Smooth muscle cell (in vitro differentiated cells): ENCODE measurements around the gene BOK. TPM values are rescaled to one million over a fixed set of nuclear protein-coding genes. Genes with fewer than 3 reads are reported as not detected.

Experiments used
- DNase-seq: peaks from one replicate; lab custom pipeline; 2025; ENCODE audit not compliant: unreplicated experiment; lab: John Stamatoyannopoulos, UW
- H2AFZ ChIP-seq: fragments of 200-600 bp; sonication (generic); 2 replicates; pipeline ENCODE4 v1.6.0; 2016; ENCODE audit warnings: antibody characterized with exemption, low read depth, mild to moderate bottlenecking
- H3F3A ChIP-seq: fragments of 200-600 bp; sonication (generic); 2 replicates; pipeline ENCODE4 v1.6.0; 2017; ENCODE audit warnings: antibody characterized with exemption, low read depth
- H3K27ac ChIP-seq: fragments of 200-600 bp; sonication (generic); 2 replicates; pipeline ENCODE4 v1.5.1; 2016; ENCODE audit warnings: low read depth, mild to moderate bottlenecking
- H3K27me3 ChIP-seq: fragments of 200-600 bp; sonication (generic); 2 replicates; pipeline ENCODE4 v1.6.1; 2016; ENCODE audit warnings: low read depth, mild to moderate bottlenecking
- H3K36me3 ChIP-seq: fragments of 200-600 bp; sonication (generic); 2 replicates; pipeline ENCODE4 v1.5.1; 2016; ENCODE audit warnings: low read depth
- H3K4me1 ChIP-seq: fragments of 200-600 bp; sonication (generic); 2 replicates; pipeline ENCODE4 v1.5.1; 2016; ENCODE audit warnings: low read depth
- H3K4me2 ChIP-seq: fragments of 200-600 bp; sonication (generic); 2 replicates; pipeline ENCODE4 v1.6.0; 2016; ENCODE audit warnings: mild to moderate bottlenecking
- H3K4me3 ChIP-seq: fragments of 200-600 bp; sonication (generic); 2 replicates; pipeline ENCODE4 v1.5.1; 2016; ENCODE audit warnings: mild to moderate bottlenecking
- H3K79me2 ChIP-seq: fragments of 200-600 bp; sonication (generic); 2 replicates; pipeline ENCODE4 v1.6.0; 2016; ENCODE audit warnings: low read depth, mild to moderate bottlenecking
- H3K9ac ChIP-seq: fragments of 200-600 bp; sonication (generic); 2 replicates; pipeline ENCODE4 v1.6.0; 2016; ENCODE audit warnings: low read depth
- H3K9me3 ChIP-seq: fragments of 200-600 bp; sonication (generic); replicated peaks from 2 replicates; pipeline ENCODE4 v1.5.1; 2016; ENCODE audit warnings: low read depth
- H4K20me1 ChIP-seq: fragments of 200-600 bp; sonication (generic); 2 replicates; pipeline ENCODE4 v1.6.0; 2016; ENCODE audit warnings: low read depth
- WGBS: methylation state at CpG from one replicate; pipeline ENCODE4 v1.1.7; 2016; ENCODE audit warnings: low lambda C conversion rate; 5-methylcytosine and 5-hydroxymethylcytosine counted together
- polyA plus RNA-seq: library from polyadenylated mRNA; unstranded; fragments of >200 nt; fragmentation: Nextera tagmentation; extraction: Ambion mirVana; gene quantifications from 2 replicates; pipeline ENCODE4 v1.2.1, GENCODE V29; 2016
- total RNA-seq: library from RNA; depleted of rRNA; stranded (reverse); fragments of >200 nt; gene quantifications from 2 replicates; pipeline ENCODE4 v1.2.3, GENCODE V29; 2014
- TF ChIP-seq, protein P1 (sequence below): fragments of 200-600 bp; sonication (generic); IDR thresholded peaks from 2 replicates; pipeline ENCODE4 v1.5.1; 2017; ENCODE audit warnings: borderline replicate concordance, mild to moderate bottlenecking, antibody characterized with exemption; ENCODE audit not compliant: insufficient read depth, poor library complexity, severe bottlenecking

Gene BOK
- total and polyA plus RNA-seq, 2 experiments from 2014 or later, result 34.9 to 40.8 TPM

DNA sequence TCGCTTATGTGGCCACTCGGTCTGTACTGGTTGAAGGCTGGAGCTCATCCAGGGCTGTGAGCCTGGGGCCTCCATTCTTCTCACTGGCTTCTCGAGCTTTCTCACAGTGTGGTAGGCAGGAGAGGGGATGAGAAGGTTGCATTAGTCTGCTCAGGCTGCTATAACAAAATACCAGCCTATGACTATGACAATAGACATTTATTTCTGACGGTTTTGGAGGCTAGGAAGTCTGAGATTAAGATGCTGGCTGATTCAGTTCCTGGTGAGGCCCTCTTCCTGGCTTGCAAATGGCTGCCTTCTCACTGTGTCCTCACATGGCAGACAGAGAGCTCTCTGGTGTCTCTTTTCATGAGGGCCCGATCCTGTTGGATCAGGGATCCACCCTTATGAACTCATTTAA, 44.0 kb upstream of the BOK start:
- Histone ChIP-seq H3K4me1 (no peaks in the 10 kb centered on the region), H3K27ac (no peak overlapping the region), H4K20me1 (no peaks in the 10 kb centered on the region), H3F3A (no peaks in the 10 kb centered on the region), H2AFZ (no peak overlapping the region), H3K79me2 (no peaks in the 10 kb centered on the region), H3K4me2 (no peak overlapping the region), H3K4me3 (no peak overlapping the region), H3K27me3 (no peaks in the 10 kb centered on the region), H3K9me3 (no peaks in the 10 kb centered on the region), H3K36me3 (no peaks in the 10 kb centered on the region), H3K9ac (no peak overlapping the region)
- DNase-seq, result no peak
- TF ChIP-seq, protein P1, sequence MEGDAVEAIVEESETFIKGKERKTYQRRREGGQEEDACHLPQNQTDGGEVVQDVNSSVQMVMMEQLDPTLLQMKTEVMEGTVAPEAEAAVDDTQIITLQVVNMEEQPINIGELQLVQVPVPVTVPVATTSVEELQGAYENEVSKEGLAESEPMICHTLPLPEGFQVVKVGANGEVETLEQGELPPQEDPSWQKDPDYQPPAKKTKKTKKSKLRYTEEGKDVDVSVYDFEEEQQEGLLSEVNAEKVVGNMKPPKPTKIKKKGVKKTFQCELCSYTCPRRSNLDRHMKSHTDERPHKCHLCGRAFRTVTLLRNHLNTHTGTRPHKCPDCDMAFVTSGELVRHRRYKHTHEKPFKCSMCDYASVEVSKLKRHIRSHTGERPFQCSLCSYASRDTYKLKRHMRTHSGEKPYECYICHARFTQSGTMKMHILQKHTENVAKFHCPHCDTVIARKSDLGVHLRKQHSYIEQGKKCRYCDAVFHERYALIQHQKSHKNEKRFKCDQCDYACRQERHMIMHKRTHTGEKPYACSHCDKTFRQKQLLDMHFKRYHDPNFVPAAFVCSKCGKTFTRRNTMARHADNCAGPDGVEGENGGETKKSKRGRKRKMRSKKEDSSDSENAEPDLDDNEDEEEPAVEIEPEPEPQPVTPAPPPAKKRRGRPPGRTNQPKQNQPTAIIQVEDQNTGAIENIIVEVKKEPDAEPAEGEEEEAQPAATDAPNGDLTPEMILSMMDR, result no peak
- WGBS, result 80% methylated on average over 5 of the region's 5 CpGs

GRCh38 chr2:241514986-241515737, 43.4 kb upstream of the BOK start:
- Histone ChIP-seq H3K9me3 (no peaks in the 10 kb centered on the region), H3K79me2 (no peaks in the 10 kb centered on the region), H3K4me2 (no peak overlapping the region), H3K4me1 (no peaks in the 10 kb centered on the region), H3K27ac (no peak overlapping the region), H3K9ac (no peak overlapping the region), H3F3A (no peaks in the 10 kb centered on the region), H3K4me3 (no peak overlapping the region), H3K36me3 (no peaks in the 10 kb centered on the region), H2AFZ (no peak overlapping the region), H4K20me1 (no peaks in the 10 kb centered on the region), H3K27me3 (no peaks in the 10 kb centered on the region)
- DNase-seq, result no peak
- 92% methylated on average over 10 of the region's 10 CpGs for WGBS
- TF ChIP-seq, protein P1, result no peak

GRCh38 chr2:241516520-241516965, 42.0 kb upstream of the BOK start:
- H3K4me2 ChIP-seq, result no peak overlapping the region
- no peak overlapping the region for H3K27ac ChIP-seq
- TF ChIP-seq, protein P1, result no peak
- no peaks in the 10 kb centered on the region for H4K20me1 ChIP-seq
- H3K9ac ChIP-seq, result no peak overlapping the region
- H3F3A ChIP-seq, result no peaks in the 10 kb centered on the region
- H2AFZ ChIP-seq, result no peak overlapping the region
- H3K4me3 ChIP-seq, result no peak overlapping the region
- no peaks in the 10 kb centered on the region for H3K4me1 ChIP-seq
- 100% methylated on average over 3 of the region's 3 CpGs for whole genome bisulfite sequencing
- no peaks in the 10 kb centered on the region for H3K9me3 ChIP-seq
- DNase-seq, result no peak
- no peaks in the 10 kb centered on the region for H3K36me3 ChIP-seq
- H3K79me2 ChIP-seq, result no peaks in the 10 kb centered on the region
- H3K27me3 ChIP-seq, result no peaks in the 10 kb centered on the region

DNA sequence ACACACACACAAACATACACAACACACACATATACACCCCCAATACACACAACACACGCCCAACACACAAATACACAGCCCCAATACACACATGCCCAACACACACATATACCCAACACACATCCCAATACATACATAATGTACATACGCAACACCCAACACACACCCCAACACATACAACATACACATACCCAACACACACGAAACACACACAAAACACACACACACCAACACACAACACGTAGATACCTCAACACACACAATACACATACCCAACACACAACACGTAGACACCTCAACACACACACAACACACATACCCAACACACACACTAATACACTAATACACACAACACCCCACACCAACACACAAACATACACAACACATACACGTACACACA, 41.2 kb upstream of the BOK start:
- H3K9ac ChIP-seq, result no peak overlapping the region
- no peak overlapping the region for H3K4me3 ChIP-seq
- H3K27ac ChIP-seq, result no peak overlapping the region
- no peak for DNase-seq
- H3K4me1 ChIP-seq, result no peaks in the 10 kb centered on the region
- no peak overlapping the region for H2AFZ ChIP-seq
- no peaks in the 10 kb centered on the region for H4K20me1 ChIP-seq
- no peaks in the 10 kb centered on the region for H3F3A ChIP-seq
- no peak overlapping the region for H3K4me2 ChIP-seq
- no peaks in the 10 kb centered on the region for H3K27me3 ChIP-seq
- H3K79me2 ChIP-seq, result no peaks in the 10 kb centered on the region
- H3K9me3 ChIP-seq, result no peaks in the 10 kb centered on the region
- TF ChIP-seq, protein P1, result no peak
- WGBS, result 93% methylated on average over 6 of the region's 6 CpGs
- H3K36me3 ChIP-seq, result no peaks in the 10 kb centered on the region
